MM.1S (cell line): ENCODE data around the gene YPEL3.

Source experiments
- CTCF ChIP-seq: fragments of 300-600 bp; sonication (generic); IDR thresholded peaks from 2 replicates; pipeline ENCODE4 v1.5.1; 2016; ENCODE audit warnings: antibody characterized with exemption, low read length, mixed read lengths
- EZH2 ChIP-seq: fragments of 300-600 bp; sonication (generic); optimal IDR thresholded peaks from 2 replicates; pipeline ENCODE3; 2017; ENCODE audit warnings: low read depth, mild to moderate bottlenecking, antibody characterized with exemption, low read length, mixed read lengths

DNA sequence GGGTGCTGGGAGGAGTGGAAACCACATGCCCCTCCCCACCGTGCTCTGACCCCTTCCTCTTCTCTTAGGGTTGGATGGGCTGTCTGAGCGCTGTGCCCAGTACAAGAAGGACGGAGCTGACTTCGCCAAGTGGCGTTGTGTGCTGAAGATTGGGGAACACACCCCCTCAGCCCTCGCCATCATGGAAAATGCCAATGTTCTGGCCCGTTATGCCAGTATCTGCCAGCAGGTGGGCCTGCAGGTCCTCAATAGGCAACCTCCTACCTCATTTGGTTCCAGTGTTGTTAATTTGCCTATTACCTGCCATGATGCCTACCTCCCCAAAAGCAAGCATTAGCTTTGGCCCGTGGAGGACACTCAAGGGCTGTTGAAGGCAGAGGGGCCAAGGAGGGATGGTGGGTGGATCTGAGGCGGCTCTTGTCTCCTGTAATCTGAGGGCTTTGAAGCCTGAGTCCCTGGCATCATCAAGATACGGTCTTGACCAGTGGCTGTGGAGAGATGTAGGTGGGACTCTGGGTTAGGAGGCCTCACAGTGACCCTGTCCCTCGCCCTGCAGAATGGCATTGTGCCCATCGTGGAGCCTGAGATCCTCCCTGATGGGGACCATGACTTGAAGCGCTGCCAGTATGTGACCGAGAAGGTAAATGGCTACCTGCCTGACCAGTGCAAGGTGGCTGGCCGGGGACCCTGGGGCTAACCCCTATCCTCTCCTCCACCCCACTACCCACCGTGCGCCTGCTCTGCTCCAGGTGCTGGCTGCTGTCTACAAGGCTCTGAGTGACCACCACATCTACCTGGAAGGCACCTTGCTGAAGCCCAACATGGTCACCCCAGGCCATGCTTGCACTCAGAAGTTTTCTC lies 27.0 kb downstream of the YPEL3 start:
- TF ChIP-seq EZH2 (no peak), CTCF (peak; percentile 62)
